Transverse colon (tissue), 4 donors: Measurements from ENCODE around the gene FUT9. TPM values are rescaled to one million over a fixed set of nuclear protein-coding genes. Genes with fewer than 3 reads are reported as not detected.

ENCODE experiments used
- DNase-seq: peaks from one replicate; pipeline ENCODE4 v3.0.0-alpha.2; 2019
- H3K27ac ChIP-seq, 4 donors: fragments of 200-600 bp; sonication (generic); 2 replicates each; pipeline ENCODE4 v1.5.1; 2016 to 2018; ENCODE audit warnings: inconsistent platforms in 4 of 4
- H3K27me3 ChIP-seq: fragments of 200-600 bp; sonication (generic); 2 replicates; pipeline ENCODE4 v1.5.1; 2017; ENCODE audit warnings: inconsistent platforms
- H3K36me3 ChIP-seq, 4 donors: fragments of 200-600 bp; sonication (generic); 2 replicates each; pipeline ENCODE4 v1.5.1; 2017 to 2019; ENCODE audit warnings: inconsistent platforms in 4 of 4
- H3K4me1 ChIP-seq, 4 donors: fragments of 200-600 bp; sonication (generic); 2 replicates each; pipeline ENCODE4 v1.5.1; 2017 to 2020; ENCODE audit warnings: inconsistent platforms in 4 of 4
- H3K4me3 ChIP-seq, 4 donors: fragments of 200-600 bp; sonication (generic); 1 replicate in 1 of 4; 2 replicates in 3 of 4; pipeline versions ENCODE4 v1.5.1 to v1.6.1; 2017 to 2019; ENCODE audit warnings: inconsistent platforms in 4 of 4
- H3K9me3 ChIP-seq, 2 donors: fragments of 200-600 bp; sonication (generic); 2 replicates each; pipeline ENCODE4 v1.5.1; 2017 to 2019; ENCODE audit warnings: inconsistent platforms in 2 of 2
- CTCF ChIP-seq, 5 experiments: fragments of 200-600 bp in 3 of 5; fragments of 450-650 bp in 2 of 5; sonication (generic) in 3 of 5; IDR thresholded peaks; 1 replicate in 2 of 5; 2 replicates in 3 of 5; pipeline ENCODE4 v1.5.1; 2016 to 2017; ENCODE audit warnings: antibody characterized with exemption in 5 of 5, inconsistent platforms in 3 of 5, mild to moderate bottlenecking in 2 of 5, moderate library complexity in 1 of 5
- EP300 ChIP-seq: sonication (generic); formaldehyde crosslinking; IDR thresholded peaks from one replicate; pipeline ENCODE4 v1.6.1; 2017; ENCODE audit warnings: antibody characterized with exemption, low read depth
- POLR2A ChIP-seq: fragments of 450-650 bp; IDR thresholded peaks from one replicate; pipeline ENCODE4 v1.6.1; 2016; ENCODE audit warnings: antibody characterized with exemption, mild to moderate bottlenecking, moderate library complexity
- POLR2AphosphoS5 ChIP-seq, 3 donors: sonication (generic); formaldehyde crosslinking; IDR thresholded peaks; one replicate each; pipeline ENCODE4 v1.6.1; 2016; ENCODE audit warnings: antibody characterized with exemption in 3 of 3
- WGBS, 2 donors: methylation state at CpG; one replicate each; pipeline ENCODE4 v1.1.5; 2018; ENCODE audit warnings: low coverage in 1 of 2; 5-methylcytosine and 5-hydroxymethylcytosine counted together
- in situ Hi-C, 4 donors: fragments of 200-750 bp; cut with MboI; loops; one replicate each; pipeline versions ENCODE4 v1.15.0 to v1.15.1; 2017; ENCODE audit warnings: low sequenced_read_pairs in 3 of 4, low pct_ligation_motif_present in 1 of 4, low pct_unique_long_range_greater_than_20kb in 1 of 4
- intact Hi-C: fragments of 100-400 bp; cut with DNase I; formaldehyde crosslinking; loops from one replicate; pipeline ENCODE4 v1.15.1; 2023; ENCODE audit warnings: low total_unique reads
- total RNA-seq, 4 donors: library from RNA; depleted of rRNA; stranded (reverse); fragments of >200 nt; gene quantifications; one replicate each; pipeline ENCODE4 v1.1.0, GENCODE V29; 2016

The FUT9 gene
- total RNA-seq, 4 donors from 2014 or later, result under 0.01 TPM; not detected in 3

- 84 to 87% methylated on average over 3 of the region's 3 CpGs for WGBS, 2 donors
- Histone ChIP-seq H3K9me3 (no peaks in the 10 kb centered on the region), H3K27me3 (no peaks in the 10 kb centered on the region), H3K36me3 (no peaks in the 10 kb centered on the region), H3K4me1 (no peaks in the 10 kb centered on the region), H3K27ac (no peak overlapping the region), H3K4me3 (no peak overlapping the region)
- TF ChIP-seq POLR2A (no peak), CTCF (IDR thresholded peaks at IDR 0.05) (no peak), POLR2AphosphoS5 (IDR thresholded peaks at IDR 0.05) (no peak), EP300 (no peak)
- intact Hi-C loops (no loop called here), in situ Hi-C loops (no loop called here)
- no peak for DNase-seq
Measured at GRCh38 chr6:96152114-96152708, 136.4 kb downstream of the FUT9 start.

GRCh38 chr6:96153775-96154174 is 138.0 kb downstream of the FUT9 start:
- TF ChIP-seq EP300 (no peak), POLR2A (no peak), CTCF (IDR thresholded peaks at IDR 0.05) (no peak), POLR2AphosphoS5 (IDR thresholded peaks at IDR 0.05) (no peak)
- Histone ChIP-seq H3K4me3 (no peak overlapping the region), H3K4me1 (no peaks in the 10 kb centered on the region)

GRCh38 chr6:96156425-96156824 is 140.7 kb downstream of the FUT9 start:
- WGBS, 2 donors, result 65 to 86% methylated on average over 2 to 4 of the region's 4 CpGs
- no peak for TF ChIP-seq EP300
- TF ChIP-seq POLR2A, result no peak
- TF ChIP-seq POLR2AphosphoS5 (IDR thresholded peaks at IDR 0.05), result no peak
- TF ChIP-seq CTCF (IDR thresholded peaks at IDR 0.05), result no peak
- Histone ChIP-seq H3K36me3 (no peaks in the 10 kb centered on the region), H3K27ac (no peak overlapping the region), H3K4me3 (no peak overlapping the region), H3K4me1 (no peaks in the 10 kb centered on the region), H3K27me3 (no peaks in the 10 kb centered on the region), H3K9me3 (no peaks in the 10 kb centered on the region)
- no peak for DNase-seq
- intact Hi-C loops, result no loop called here
- in situ Hi-C loops, result no loop called here

More at GRCh38 chr6:96153775-96154174, 138.0 kb downstream of the FUT9 start:
- no peaks in the 10 kb centered on the region for H3K9me3 ChIP-seq
- H3K27me3 ChIP-seq, result no peaks in the 10 kb centered on the region
- no peak for DNase-seq
- no peaks in the 10 kb centered on the region for H3K36me3 ChIP-seq
- intact Hi-C loops (no loop called here), in situ Hi-C loops (no loop called here)
- no peak overlapping the region for H3K27ac ChIP-seq

- intact Hi-C loops (no loop called here), in situ Hi-C loops (no loop called here)
- H3K27ac ChIP-seq, result no peak overlapping the region
- no peak overlapping the region for H3K4me3 ChIP-seq
- H3K36me3 ChIP-seq, result no peaks in the 10 kb centered on the region
- TF ChIP-seq EP300 (no peak), POLR2AphosphoS5 (IDR thresholded peaks at IDR 0.05) (no peak), CTCF (IDR thresholded peaks at IDR 0.05) (no peak), POLR2A (no peak)
- H3K9me3 ChIP-seq, result no peaks in the 10 kb centered on the region
- H3K27me3 ChIP-seq, result no peaks in the 10 kb centered on the region
- DNase-seq, result no peak
- WGBS, 2 donors, result 25 to 35% methylated on average over 3 of the region's 3 CpGs
- H3K4me1 ChIP-seq, result no peaks in the 10 kb centered on the region
Measured at GRCh38 chr6:96157018-96157565, 141.3 kb downstream of the FUT9 start.
